GM18870 (cell line): Measurements from ENCODE around the gene ANGPTL4.
A peak's percentile ranks its signal among the peaks of the same experiment; 100 is the strongest.
"Not testable (repeated sequence)": the region's sequence is repeated elsewhere in the genome, so short reads cannot be mapped to it uniquely, and the experiment has no call there.

Experiments
- ATAC-seq: cut with Tn5 transposase; IDR thresholded peaks from one replicate; pipeline ENCODE4 v1.9.1; 2021; ENCODE audit warnings: moderate library complexity; ENCODE audit not compliant: unreplicated experiment

The ANGPTL4 gene, protein sequence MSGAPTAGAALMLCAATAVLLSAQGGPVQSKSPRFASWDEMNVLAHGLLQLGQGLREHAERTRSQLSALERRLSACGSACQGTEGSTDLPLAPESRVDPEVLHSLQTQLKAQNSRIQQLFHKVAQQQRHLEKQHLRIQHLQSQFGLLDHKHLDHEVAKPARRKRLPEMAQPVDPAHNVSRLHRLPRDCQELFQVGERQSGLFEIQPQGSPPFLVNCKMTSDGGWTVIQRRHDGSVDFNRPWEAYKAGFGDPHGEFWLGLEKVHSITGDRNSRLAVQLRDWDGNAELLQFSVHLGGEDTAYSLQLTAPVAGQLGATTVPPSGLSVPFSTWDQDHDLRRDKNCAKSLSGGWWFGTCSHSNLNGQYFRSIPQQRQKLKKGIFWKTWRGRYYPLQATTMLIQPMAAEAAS

GRCh38 chr19:8363803-8364771 is at the start of gene ANGPTL4:
ANGPTL4 (plus strand) TSS chr19:8364155; CDS start chr19:8364322, 167 bp downstream.
- ATAC-seq, result no peak

GRCh38 chr19:8314981-8315640 is 48.8 kb upstream of the ANGPTL4 start:
- not testable (repeated sequence) for ATAC-seq

- no peak for ATAC-seq
Measured at GRCh38 chr19:8316351-8317125, 47.4 kb upstream of the ANGPTL4 start.

- not testable (repeated sequence) for ATAC-seq
Measured at GRCh38 chr19:8318835-8319234, 45.1 kb upstream of the ANGPTL4 start.

GRCh38 chr19:8319807-8320520 is 44.0 kb upstream of the ANGPTL4 start:
- ATAC-seq, result no peak

DNA sequence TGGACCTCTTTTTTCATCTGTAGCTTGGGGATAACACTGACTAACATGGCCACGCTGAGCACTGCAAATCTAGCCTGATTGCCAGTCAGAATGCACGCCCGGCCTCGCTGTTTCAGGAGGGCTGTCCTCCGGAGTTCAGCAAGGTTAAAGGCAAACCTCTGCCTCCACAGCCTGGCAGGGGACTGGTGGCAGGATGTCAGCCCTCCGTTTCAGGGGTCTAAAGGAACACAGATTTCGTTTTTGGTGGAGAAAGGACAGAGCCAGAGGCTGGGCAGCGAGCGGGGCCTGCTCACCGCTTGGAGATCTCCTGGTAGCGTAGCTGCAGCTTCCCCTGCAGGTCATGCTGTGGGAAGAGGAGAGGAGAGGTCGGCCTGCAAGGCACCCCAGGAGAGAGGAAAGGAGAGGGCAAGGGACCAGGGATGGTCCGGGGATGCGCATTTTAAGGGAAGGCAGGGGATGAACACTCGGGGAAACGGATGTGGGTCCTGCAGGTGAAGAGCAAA is 43.3 kb upstream of the ANGPTL4 start:
- ATAC-seq, result no peak

DNA sequence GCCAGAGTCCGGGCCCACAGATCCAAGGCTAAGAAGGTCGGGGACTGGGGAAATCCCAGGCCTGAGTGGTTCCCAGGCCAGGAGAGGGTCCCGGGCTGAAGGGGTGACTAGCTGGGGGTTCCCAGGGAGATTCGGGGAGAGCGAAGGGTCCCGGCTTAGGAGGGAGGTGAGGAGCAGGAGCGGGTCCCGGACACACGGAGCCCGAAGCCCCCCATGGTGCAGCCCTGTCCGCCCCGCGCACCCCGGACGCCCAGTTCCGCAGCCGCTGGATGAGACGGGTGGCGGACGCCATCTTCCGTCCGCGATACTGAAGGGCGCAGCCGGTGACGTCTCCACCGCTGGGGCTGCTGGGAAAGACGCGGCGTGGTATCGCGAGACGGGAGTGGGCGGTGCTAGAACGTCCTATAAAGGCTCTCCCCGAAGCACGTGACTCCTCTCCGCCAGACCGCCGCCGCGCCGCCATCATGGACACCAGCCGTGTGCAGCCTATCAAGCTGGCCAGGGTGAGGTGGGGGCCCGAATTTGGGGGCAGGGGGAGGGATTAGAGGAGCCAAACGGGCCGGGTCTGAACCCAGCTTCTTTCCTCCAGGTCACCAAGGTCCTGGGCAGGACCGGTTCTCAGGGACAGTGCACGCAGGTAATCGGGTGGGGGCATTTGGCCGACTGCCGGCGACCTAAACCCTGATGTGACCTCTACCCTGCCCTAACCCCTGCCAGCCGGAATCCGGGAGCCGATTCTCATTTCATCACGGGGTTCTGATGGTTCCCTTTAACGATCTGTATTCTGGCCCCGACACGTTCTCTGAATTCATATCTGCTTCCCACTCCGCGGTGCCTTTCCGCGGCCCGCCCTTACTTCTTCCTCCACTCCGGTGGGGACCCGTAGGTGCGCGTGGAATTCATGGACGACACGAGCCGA is 42.6 kb upstream of the ANGPTL4 start, which contains the start of the genes NDUFA7 and RPS28:
Gene NDUFA7, minus strand, starts transcription at position 309 of the 919 bp plus-strand sequence. Its CDS starts 17 bp downstream, at position 292.
Gene RPS28, plus strand, starts transcription at position 430 of the 919 bp plus-strand sequence. Its CDS starts 35 bp downstream, at position 465.
- peak; percentile 45 for ATAC-seq

DNA sequence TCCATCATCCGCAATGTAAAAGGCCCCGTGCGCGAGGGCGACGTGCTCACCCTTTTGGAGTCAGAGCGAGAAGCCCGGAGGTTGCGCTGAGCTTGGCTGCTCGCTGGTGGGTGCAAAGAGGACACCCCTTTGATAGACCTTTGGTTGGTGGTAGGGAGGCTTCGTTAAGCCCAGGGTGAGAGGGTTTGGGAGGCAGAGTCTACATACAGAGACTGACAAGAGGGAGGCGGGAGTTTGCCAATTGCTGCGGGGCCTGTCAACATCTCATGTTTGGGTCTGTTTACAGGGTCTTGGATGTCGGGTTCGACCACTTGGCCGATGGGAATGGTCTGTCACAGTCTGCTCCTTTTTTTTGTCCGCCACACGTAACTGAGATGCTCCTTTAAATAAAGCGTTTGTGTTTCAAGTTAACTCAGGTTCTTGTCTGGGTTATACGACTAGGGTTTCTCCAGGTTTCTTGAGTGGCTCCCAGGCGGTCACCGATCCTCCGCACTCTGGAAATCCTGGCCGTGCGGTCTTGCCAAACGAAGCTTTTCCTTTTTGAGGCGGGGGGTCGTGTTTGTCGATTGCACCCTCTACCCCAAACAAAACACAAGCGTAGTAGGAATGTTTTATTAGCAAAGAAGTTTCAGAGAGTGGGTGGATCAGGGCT is 41.8 kb upstream of the ANGPTL4 start:
- no peak for ATAC-seq

- no peak for ATAC-seq
Measured at GRCh38 chr19:8322638-8322997, 41.3 kb upstream of the ANGPTL4 start.

DNA sequence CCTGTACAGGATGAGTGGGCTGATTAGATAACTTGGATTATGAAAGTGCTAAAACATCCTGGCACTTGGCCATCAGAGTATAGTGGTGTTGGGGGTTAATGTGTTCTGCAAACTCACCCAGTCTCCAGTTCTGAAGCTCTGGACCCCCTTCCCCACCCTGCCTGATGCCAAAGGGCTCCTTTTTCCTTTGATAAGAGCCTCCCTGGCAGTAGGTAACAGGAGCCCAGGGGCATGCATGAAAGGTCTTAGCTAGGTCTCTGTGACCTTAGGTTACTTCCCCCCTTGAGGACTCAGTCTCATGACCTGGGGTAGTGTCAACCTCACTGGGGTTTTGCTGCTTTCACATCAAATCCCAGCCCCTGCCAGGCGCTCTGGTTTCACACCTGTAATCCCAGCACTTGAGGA is 40.2 kb upstream of the ANGPTL4 start:
- no peak for ATAC-seq

- ATAC-seq, result no peak
Measured at GRCh38 chr19:8324186-8325050, 39.5 kb upstream of the ANGPTL4 start.

GRCh38 chr19:8325454-8325853 is 38.5 kb upstream of the ANGPTL4 start:
- no peak for ATAC-seq

- ATAC-seq, result no peak
Measured at GRCh38 chr19:8329996-8330395, 34.0 kb upstream of the ANGPTL4 start.

DNA sequence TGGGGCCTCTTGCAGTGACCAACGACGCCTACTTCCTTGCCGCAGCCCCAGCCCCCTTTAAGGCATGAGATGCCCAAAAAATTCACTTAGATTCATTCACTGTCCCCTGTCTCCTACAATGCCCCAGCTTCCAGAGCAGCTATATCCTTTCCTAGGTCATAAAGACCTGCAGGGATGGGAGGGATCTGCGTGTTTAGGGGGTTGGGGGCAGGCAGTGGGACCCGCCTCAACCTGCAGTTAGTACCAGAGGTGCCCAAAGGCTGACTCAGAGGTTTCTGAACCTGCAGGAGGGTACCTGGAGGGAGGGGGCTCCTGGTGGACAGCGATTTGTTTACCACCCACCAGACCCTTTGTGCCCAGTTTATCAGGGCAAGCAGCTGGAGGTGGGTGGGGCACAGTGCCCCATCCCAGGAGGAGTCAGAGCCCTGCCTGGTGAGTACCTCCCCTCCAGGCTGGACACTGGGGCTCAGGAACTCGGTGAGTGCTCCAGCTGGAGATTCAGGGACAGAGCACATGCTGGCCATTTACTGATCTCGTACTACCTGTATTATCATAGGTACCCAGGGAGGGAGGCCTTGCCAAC is 32.6 kb upstream of the ANGPTL4 start:
- no peak for ATAC-seq

DNA sequence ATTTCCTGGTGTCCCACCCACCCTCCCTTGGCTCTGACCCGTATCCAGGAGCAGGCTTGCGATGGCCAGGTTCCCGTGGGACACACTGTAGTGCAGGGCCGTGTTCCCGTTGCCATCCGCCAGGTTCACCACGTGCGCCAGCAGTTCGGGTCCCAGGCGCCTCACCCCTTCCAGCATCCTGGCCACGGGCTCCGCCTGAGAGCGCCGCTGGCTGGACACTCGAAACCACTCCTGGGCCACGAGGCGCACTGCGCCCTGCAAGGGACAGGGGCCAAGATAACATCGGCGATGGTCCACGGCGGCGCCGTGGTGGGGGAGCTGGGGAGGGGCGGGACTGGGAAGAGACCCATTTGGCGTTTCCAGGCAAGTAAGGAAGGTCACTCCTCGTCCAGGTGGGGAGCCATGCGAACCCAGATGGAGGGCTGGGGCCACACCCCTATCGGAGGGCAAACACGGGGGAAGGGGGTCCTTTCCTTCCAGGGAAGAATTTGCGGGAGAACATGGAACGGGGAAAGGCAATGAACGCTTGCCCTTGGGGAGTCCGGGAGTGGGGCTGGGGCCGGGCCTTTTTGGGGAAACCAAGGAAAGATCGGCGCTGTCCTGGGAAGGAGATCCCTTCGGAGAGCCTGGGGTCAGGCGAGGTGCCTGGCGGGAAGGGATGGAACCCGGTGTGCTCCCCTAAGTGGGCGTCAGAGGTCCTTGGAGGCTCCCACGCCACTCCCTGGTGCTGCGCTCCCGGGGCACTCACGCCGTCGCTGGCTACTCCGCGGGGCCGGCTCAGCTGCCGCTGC is 30.8 kb upstream of the ANGPTL4 start:
- ATAC-seq, result no peak
